GM13976 (cell line): ENCODE measurements around the gene THOC1.

Experiments
- DNase-seq: peaks from one replicate; pipeline ENCODE4 v3.0.0; 2012; ENCODE audit warnings: low spot score
- in situ Hi-C: fragments of 300-500 bp; cut with MboI; formaldehyde crosslinking; loops from one replicate; pipeline ENCODE4 v1.12.0; 2022; ENCODE audit warnings: low sequenced_read_pairs, mixed read lengths, inconsistent platforms; ENCODE audit not compliant: unreplicated experiment
- TF ChIP-seq, protein P1 (sequence below): IDR thresholded peaks from 2 replicates; pipeline ENCODE4 v1.5.1; 2012; ENCODE audit warnings: borderline replicate concordance, mild to moderate bottlenecking; ENCODE audit not compliant: insufficient read depth; ENCODE audit errors: extremely low read depth, missing control alignments, control extremely low read depth

The THOC1 gene

GRCh38 chr18:261398-262073 is 6.3 kb downstream of the THOC1 start:
- TF ChIP-seq, protein P1, sequence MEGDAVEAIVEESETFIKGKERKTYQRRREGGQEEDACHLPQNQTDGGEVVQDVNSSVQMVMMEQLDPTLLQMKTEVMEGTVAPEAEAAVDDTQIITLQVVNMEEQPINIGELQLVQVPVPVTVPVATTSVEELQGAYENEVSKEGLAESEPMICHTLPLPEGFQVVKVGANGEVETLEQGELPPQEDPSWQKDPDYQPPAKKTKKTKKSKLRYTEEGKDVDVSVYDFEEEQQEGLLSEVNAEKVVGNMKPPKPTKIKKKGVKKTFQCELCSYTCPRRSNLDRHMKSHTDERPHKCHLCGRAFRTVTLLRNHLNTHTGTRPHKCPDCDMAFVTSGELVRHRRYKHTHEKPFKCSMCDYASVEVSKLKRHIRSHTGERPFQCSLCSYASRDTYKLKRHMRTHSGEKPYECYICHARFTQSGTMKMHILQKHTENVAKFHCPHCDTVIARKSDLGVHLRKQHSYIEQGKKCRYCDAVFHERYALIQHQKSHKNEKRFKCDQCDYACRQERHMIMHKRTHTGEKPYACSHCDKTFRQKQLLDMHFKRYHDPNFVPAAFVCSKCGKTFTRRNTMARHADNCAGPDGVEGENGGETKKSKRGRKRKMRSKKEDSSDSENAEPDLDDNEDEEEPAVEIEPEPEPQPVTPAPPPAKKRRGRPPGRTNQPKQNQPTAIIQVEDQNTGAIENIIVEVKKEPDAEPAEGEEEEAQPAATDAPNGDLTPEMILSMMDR = no peak
- DNase-seq = no peak
- in situ Hi-C loops = no loop called here

- in situ Hi-C loops = no loop called here
- TF ChIP-seq, protein P1 = no peak
- DNase-seq = no peak
Observed at GRCh38 chr18:260547-260946, 7.3 kb downstream of the THOC1 start.

GRCh38 chr18:255171-255570 is 12.7 kb downstream of the THOC1 start:
- no peak for DNase-seq
- TF ChIP-seq, protein P1 = no peak
- in situ Hi-C loops = no loop called here

- TF ChIP-seq, protein P1 = no peak
- in situ Hi-C loops = no loop called here
- DNase-seq = no peak
Observed at GRCh38 chr18:253121-253520, 14.7 kb downstream of the THOC1 start.

GRCh38 chr18:251572-251971 is 16.3 kb downstream of the THOC1 start:
- DNase-seq = no peak
- in situ Hi-C loops = no loop called here
- TF ChIP-seq, protein P1 = no peak

- DNase-seq = no peak
- TF ChIP-seq, protein P1 = no peak
- in situ Hi-C loops = no loop called here
Observed at GRCh38 chr18:250685-251084, 17.2 kb downstream of the THOC1 start.
